Neural cell (in vitro differentiated cells): ENCODE results near the gene NUFIP1.

Source experiments
- CTCF ChIP-seq: fragments of 450-650 bp; IDR thresholded peaks from 2 replicates; pipeline ENCODE4 v1.5.1; 2014; ENCODE audit warnings: antibody characterized with exemption, mild to moderate bottlenecking, moderate library complexity; ENCODE audit not compliant: poor library complexity, severe bottlenecking
- EZH2 ChIP-seq: fragments of 200-600, 300-800 bp; shearing (Covaris generic), sonication (generic); IDR thresholded peaks from 2 replicates; pipeline ENCODE4 v1.6.1; 2014; ENCODE audit warnings: antibody characterized with exemption, low read length, borderline replicate concordance, mild to moderate bottlenecking; ENCODE audit not compliant: insufficient read depth, poor library complexity, severe bottlenecking
- POLR2AphosphoS5 ChIP-seq: IDR thresholded peaks from 2 replicates; pipeline ENCODE4 v1.6.1; 2012

- TF ChIP-seq CTCF (peak; percentile 48), EZH2 (no peak), POLR2AphosphoS5 (peak; percentile 91)
These were observed at the start of gene NUFIP1, which contains the start of gene GPALPP1 for GRCh38 chr13:44989071-44989889.
